GM21825 (cell line): ENCODE results near the gene KIF1A.
"Not testable (repeated sequence)": the region's sequence is repeated elsewhere in the genome, so short reads cannot be mapped to it uniquely, and the experiment has no call there.

Experiments
- ATAC-seq: cut with Tn5 transposase; IDR thresholded peaks from one replicate; pipeline ENCODE4 v1.9.1; 2021; ENCODE audit warnings: mild to moderate bottlenecking, moderate library complexity; ENCODE audit not compliant: unreplicated experiment

The KIF1A gene

GRCh38 chr2:240787521-240788472 lies 32.2 kb downstream of the KIF1A start:
- no peak for ATAC-seq

GRCh38 chr2:240786871-240787311 lies 33.1 kb downstream of the KIF1A start:
- ATAC-seq, result no peak

- ATAC-seq, result no peak
Observed at GRCh38 chr2:240786355-240786841, 33.6 kb downstream of the KIF1A start.

- no peak for ATAC-seq
Observed at GRCh38 chr2:240785424-240786335, 34.3 kb downstream of the KIF1A start.

GRCh38 chr2:240784629-240785423 lies 35.2 kb downstream of the KIF1A start:
- ATAC-seq, result no peak

GRCh38 chr2:240783819-240784621 lies 36.0 kb downstream of the KIF1A start:
- no peak for ATAC-seq

- no peak for ATAC-seq
Observed at GRCh38 chr2:240782886-240783818, 36.9 kb downstream of the KIF1A start.

- no peak for ATAC-seq
Observed at GRCh38 chr2:240782221-240782885, 37.7 kb downstream of the KIF1A start.

- ATAC-seq, result no peak
Observed at GRCh38 chr2:240781471-240782220, 38.4 kb downstream of the KIF1A start.

- ATAC-seq, result no peak
Observed at GRCh38 chr2:240780023-240780700, 39.9 kb downstream of the KIF1A start.

- not testable (repeated sequence) for ATAC-seq
Observed at GRCh38 chr2:240779250-240779832, 40.7 kb downstream of the KIF1A start.

- no peak for ATAC-seq
Observed at GRCh38 chr2:240778426-240778825, 41.6 kb downstream of the KIF1A start.

GRCh38 chr2:240777456-240778212 lies 42.4 kb downstream of the KIF1A start:
- no peak for ATAC-seq

GRCh38 chr2:240775905-240776304 lies 44.1 kb downstream of the KIF1A start:
- no peak for ATAC-seq

- ATAC-seq, result no peak
Observed at GRCh38 chr2:240774856-240775255, 45.2 kb downstream of the KIF1A start.

- no peak for ATAC-seq
Observed at GRCh38 chr2:240769096-240769495, 50.9 kb downstream of the KIF1A start.
